ENCODE data around the gene ARL3. TPM values are rescaled to one million over a fixed set of nuclear protein-coding genes. Genes with fewer than 3 reads are reported as not detected.

The ARL3 gene
- total RNA-seq, 2 experiments from 2014 or later, result 0.99 to 1.3 TPM

DNA sequence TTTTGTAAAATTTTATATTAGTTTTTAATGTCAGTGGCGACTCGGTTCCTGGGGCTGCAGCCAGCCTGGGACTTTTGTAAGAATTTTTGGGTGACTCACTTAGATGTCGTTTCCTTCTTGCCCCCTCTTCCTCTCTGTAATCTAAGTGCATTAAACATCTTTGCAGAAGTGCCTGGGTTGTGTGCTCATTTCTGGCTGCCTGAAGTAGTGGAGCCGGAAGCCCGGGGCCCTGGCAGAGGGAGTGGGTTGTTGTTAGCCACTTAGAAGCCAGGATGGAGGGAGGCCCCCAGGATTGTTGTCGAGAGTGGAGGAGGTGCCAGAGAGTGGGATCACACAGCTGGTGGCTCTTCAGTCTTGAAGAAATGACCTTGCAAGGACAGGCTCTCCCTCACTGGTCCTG lies 80.9 kb downstream of the ARL3 start:
- peak in 7 of 14 experiments; percentile 25 to 63 (median 34) for DNase-seq
- Mint-ChIP-seq H3K4me3 (no peak overlapping the region), H3K27ac (peak overlapping the region; percentile 84), H3K4me1 (ENCODE audit: low read depth) (peaks cover 49% of the 10 kb centered on the region), H3K27me3 (no peaks in the 10 kb centered on the region), H3K36me3 (ENCODE audit: low read depth) (peaks cover 6% of the 10 kb centered on the region), H3K9me3 (no peaks in the 10 kb centered on the region)
- H3K27ac ChIP-seq (ENCODE audit: low read depth in 1 of 2, low read length in 2 of 2), result peak overlapping the region; percentile 18 to 44
- no peaks in the 10 kb centered on the region for H3K9me3 ChIP-seq (ENCODE audit: control insufficient read depth in 1 of 2, insufficient read depth in 1 of 2, low read length in 2 of 2)
- ChIA-PET POLR2A (interaction anchor here (2.0 kb wide), 1 partner anchor 9 kb away, joined by 7 read pairs; no protein-coding TSS in a partner anchor), CTCF (no interaction called here)
- H3K27me3 ChIP-seq (ENCODE audit: control insufficient read depth in 1 of 2, insufficient read depth in 2 of 2, low read length in 2 of 2), result no peaks in the 10 kb centered on the region
- no peak overlapping the region for H3K4me3 ChIP-seq (ENCODE audit: low read length)
- peak; percentile 53 for ATAC-seq (ENCODE audit: poor library complexity)
- peaks cover 48% of the 10 kb centered on the region for H3K4me1 ChIP-seq (ENCODE audit: insufficient read depth, low read length)
- peaks cover 19% of the 10 kb centered on the region for H3K36me3 ChIP-seq (ENCODE audit: insufficient read depth, low read length)
- TF ChIP-seq, protein P1, sequence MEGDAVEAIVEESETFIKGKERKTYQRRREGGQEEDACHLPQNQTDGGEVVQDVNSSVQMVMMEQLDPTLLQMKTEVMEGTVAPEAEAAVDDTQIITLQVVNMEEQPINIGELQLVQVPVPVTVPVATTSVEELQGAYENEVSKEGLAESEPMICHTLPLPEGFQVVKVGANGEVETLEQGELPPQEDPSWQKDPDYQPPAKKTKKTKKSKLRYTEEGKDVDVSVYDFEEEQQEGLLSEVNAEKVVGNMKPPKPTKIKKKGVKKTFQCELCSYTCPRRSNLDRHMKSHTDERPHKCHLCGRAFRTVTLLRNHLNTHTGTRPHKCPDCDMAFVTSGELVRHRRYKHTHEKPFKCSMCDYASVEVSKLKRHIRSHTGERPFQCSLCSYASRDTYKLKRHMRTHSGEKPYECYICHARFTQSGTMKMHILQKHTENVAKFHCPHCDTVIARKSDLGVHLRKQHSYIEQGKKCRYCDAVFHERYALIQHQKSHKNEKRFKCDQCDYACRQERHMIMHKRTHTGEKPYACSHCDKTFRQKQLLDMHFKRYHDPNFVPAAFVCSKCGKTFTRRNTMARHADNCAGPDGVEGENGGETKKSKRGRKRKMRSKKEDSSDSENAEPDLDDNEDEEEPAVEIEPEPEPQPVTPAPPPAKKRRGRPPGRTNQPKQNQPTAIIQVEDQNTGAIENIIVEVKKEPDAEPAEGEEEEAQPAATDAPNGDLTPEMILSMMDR (IDR thresholded peaks at IDR 0.05), result no peak
- intact Hi-C loops (cut with DNase I, micrococcal nuclease), result no loop called here

DNA sequence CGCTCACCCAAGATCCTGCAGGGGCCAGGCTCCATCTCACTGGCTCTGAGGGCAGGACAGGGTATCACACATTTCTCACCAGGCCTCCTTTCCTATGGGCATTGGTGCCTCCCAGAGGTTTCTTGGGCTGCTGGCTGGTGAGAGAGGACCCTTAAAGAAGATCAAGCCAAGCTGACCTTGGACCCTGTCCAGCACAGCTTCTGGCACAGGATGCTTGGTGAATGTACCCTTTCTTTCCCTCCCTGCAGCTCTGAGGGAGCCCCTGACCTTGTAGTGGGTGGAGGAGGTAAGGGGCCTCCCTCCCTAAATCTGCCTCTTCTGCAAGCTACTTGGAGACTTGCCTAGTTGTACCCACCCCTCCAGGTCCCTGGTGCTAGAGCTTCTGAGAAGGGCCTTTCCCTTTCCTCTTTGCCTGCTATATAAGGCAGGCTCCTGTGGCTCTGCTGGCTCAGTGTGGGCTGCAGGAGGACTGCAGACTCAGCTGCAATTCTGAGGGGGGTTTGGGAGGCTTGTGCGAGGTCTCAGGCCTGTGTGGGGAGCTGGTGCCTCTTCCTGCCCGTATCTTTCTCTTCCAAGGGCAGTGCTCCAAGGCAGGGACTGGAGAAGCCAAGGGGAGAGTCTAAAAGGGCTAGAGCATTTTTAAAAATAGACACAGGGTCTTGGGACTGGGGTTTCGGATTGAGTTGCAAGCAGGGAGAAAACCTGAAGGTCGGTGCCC lies 81.6 kb downstream of the ARL3 start:
- intact Hi-C loops (cut with DNase I, micrococcal nuclease), result no loop called here
- Histone ChIP-seq H3K9me3 (ENCODE audit: control insufficient read depth in 1 of 2, insufficient read depth in 1 of 2, low read length in 2 of 2) (no peaks in the 10 kb centered on the region), H3K27me3 (ENCODE audit: control insufficient read depth in 1 of 2, insufficient read depth in 2 of 2, low read length in 2 of 2) (no peaks in the 10 kb centered on the region), H3K4me1 (ENCODE audit: insufficient read depth, low read length) (peaks cover 48% of the 10 kb centered on the region), H3K36me3 (ENCODE audit: insufficient read depth, low read length) (peaks cover 19% of the 10 kb centered on the region), H3K4me3 (ENCODE audit: low read length) (no peak overlapping the region), H3K27ac (ENCODE audit: low read depth in 1 of 2, low read length in 2 of 2) (peak overlapping the region; percentile 18 to 44)
- TF ChIP-seq, protein P1 (IDR thresholded peaks at IDR 0.05), result no peak
- Mint-ChIP-seq H3K4me1 (ENCODE audit: low read depth) (peaks cover 49% of the 10 kb centered on the region), H3K27ac (peak overlapping the region; percentile 84), H3K9me3 (no peaks in the 10 kb centered on the region), H3K36me3 (ENCODE audit: low read depth) (peaks cover 6% of the 10 kb centered on the region), H3K4me3 (peak overlapping the region; percentile 2), H3K27me3 (no peaks in the 10 kb centered on the region)
- POLR2A ChIA-PET, result interaction anchor here (1.4 to 2.0 kb wide), 2 partner anchors 9 to 14 kb away, joined by 4 to 7 read pairs; no protein-coding TSS in a partner anchor
- no peak for DNase-seq
- CTCF ChIA-PET, result no interaction called here
- ATAC-seq (ENCODE audit: poor library complexity), result peak; percentile 43

DNA sequence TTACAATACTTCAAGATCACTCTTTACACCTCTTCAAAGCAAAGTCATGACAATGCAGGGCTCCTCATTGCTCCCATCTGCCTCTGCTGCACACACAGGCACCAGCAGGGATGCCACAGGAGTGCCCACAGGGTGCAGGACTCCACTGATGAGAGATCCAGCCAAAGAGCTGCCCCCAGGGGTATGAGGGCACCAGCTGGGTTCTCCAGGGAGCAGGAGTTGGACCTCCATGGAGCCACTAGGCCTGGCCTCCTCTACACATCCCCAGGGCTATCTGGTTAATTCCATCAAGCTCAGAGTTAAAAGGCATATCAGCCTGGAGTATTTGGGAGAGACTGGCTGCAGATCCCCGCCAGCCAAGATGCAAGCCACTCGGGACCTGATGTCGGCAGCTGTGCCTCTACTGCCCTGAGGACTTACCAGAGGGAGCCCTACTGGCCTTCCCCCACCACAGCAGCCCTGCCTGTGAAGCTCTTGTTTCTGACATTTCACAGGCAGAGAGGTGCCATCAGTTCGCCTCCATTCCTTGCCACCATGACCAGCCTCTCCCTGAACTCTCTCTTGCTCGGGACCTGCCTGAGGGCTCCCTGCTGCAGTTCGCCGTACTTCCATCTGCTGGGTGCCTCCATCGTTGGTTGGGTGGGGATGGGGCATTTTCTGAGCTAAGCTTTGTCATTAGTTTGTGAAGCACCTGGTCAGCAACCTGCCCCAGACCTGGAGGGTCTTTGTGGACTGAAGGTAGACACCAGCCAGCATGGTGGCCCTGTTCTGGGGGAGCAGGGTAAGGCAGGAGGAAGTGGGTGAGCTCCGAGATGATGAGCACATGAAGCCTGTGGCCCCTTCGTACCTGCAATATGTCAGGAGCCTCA lies 82.4 kb downstream of the ARL3 start:
- no peaks in the 10 kb centered on the region for H3K27me3 ChIP-seq (ENCODE audit: control insufficient read depth in 1 of 2, insufficient read depth in 2 of 2, low read length in 2 of 2)
- DNase-seq, result no peak
- no peak overlapping the region for H3K27ac ChIP-seq (ENCODE audit: low read depth in 1 of 2, low read length in 2 of 2)
- peaks cover 12% of the 10 kb centered on the region for H3K36me3 Mint-ChIP-seq (ENCODE audit: low read depth)
- intact Hi-C loops (cut with DNase I, micrococcal nuclease), result no loop called here
- TF ChIP-seq, protein P1 (IDR thresholded peaks at IDR 0.05), result no peak
- no peak overlapping the region for H3K4me3 ChIP-seq (ENCODE audit: low read length)
- peaks cover 25% of the 10 kb centered on the region for H3K36me3 ChIP-seq (ENCODE audit: insufficient read depth, low read length)
- CTCF ChIA-PET, result no interaction called here
- peak overlapping the region; percentile 84 for H3K27ac Mint-ChIP-seq
- no peak for ATAC-seq (ENCODE audit: poor library complexity)
- H3K4me3 Mint-ChIP-seq, result no peak overlapping the region
- peaks cover 47% of the 10 kb centered on the region for H3K4me1 ChIP-seq (ENCODE audit: insufficient read depth, low read length)
- no peaks in the 10 kb centered on the region for H3K9me3 Mint-ChIP-seq
- POLR2A ChIA-PET, result interaction anchor here (1.1 to 1.4 kb wide), 2 partner anchors 10 to 15 kb away, joined by 3 to 4 read pairs; no protein-coding TSS in a partner anchor
- H3K9me3 ChIP-seq (ENCODE audit: control insufficient read depth in 1 of 2, insufficient read depth in 1 of 2, low read length in 2 of 2), result no peaks in the 10 kb centered on the region
- no peaks in the 10 kb centered on the region for H3K27me3 Mint-ChIP-seq
- H3K4me1 Mint-ChIP-seq (ENCODE audit: low read depth), result peaks cover 46% of the 10 kb centered on the region

Measured in CD4-positive, alpha-beta T cell (primary cell).